A549 (cell line): Measurements from ENCODE around the gene RABGAP1. TPM values are rescaled to one million over a fixed set of nuclear protein-coding genes. Genes with fewer than 3 reads are reported as not detected.

Experiments used
- ATAC-seq, 2 experiments: fragments of 200-7000 bp in 1 of 2; fragments of >200 bp in 1 of 2; cut with Nextera tagmentation in 1 of 2; cut with Tn5 transposase in 1 of 2; 3 replicates each; pipeline versions ENCODE4 v1.8.0 to v1.9.1; 2018 to 2020; ENCODE audit warnings: mild to moderate bottlenecking in 1 of 2, moderate library complexity in 1 of 2
- CTCF ChIA-PET: fragments of 300-600 bp; sonication (Branson Sonifier 250); formaldehyde crosslinking; extraction: SDS; loops from one replicate; lab custom pipeline; 2021; ENCODE audit warnings: antibody characterized with exemption, inconsistent platforms; lab: Yijun Ruan, JAX
- POLR2A ChIA-PET: fragments of 350-600 bp; formaldehyde crosslinking; extraction: SDS; loops from one replicate; lab custom pipeline; 2021; ENCODE audit warnings: antibody characterized with exemption, inconsistent platforms; lab: Yijun Ruan, JAX
- DNase-seq, 2 experiments: peaks; one replicate each; pipeline versions ENCODE4 v3.0.0 to v3.0.0-alpha.2; 2011 to 2016; ENCODE audit warnings: low read depth in 1 of 2, low spot score in 1 of 2
- FAIRE-seq: peaks from 2 replicates; lab custom pipeline; 2011; peaks lifted over from hg19 to GRCh38; lab: Jason Lieb, UNC
- H3K27ac ChIP-seq, 2 experiments: fragments of >200 bp; sonication (Bioruptor Twin); formaldehyde crosslinking; 3 replicates each; pipeline ENCODE4 v1.5.1; 2016 to 2017
- H3K4me1 ChIP-seq: fragments of >200 bp; sonication (Bioruptor Twin); formaldehyde crosslinking; 3 replicates; pipeline ENCODE4 v1.6.1; 2016
- H3K4me2 ChIP-seq: fragments of >200 bp; sonication (Bioruptor Twin); formaldehyde crosslinking; 3 replicates; pipeline ENCODE4 v1.6.1; 2016
- H3K4me3 ChIP-seq: fragments of >200 bp; sonication (Bioruptor Twin); formaldehyde crosslinking; 3 replicates; pipeline ENCODE4 v1.5.1; 2016
- H3K9me3 ChIP-seq: fragments of >200 bp; sonication (Bioruptor Twin); formaldehyde crosslinking; 3 replicates; pipeline ENCODE4 v1.6.1; 2016
- BHLHE40 ChIP-seq: IDR thresholded peaks from 2 replicates; pipeline ENCODE4 v1.6.1; 2012; ENCODE audit warnings: low read depth, low read length, inconsistent platforms
- CBX2 ChIP-seq: fragments of 200-600 bp; sonication (generic); IDR thresholded peaks from 2 replicates; pipeline ENCODE4 v1.6.1; 2016; ENCODE audit warnings: low read depth, mild to moderate bottlenecking, borderline replicate concordance
- CEBPB ChIP-seq, 2 experiments: fragments of >200 bp in 1 of 2; sonication (Bioruptor Twin) in 1 of 2; formaldehyde crosslinking in 1 of 2; IDR thresholded peaks; 2 replicates each; pipeline ENCODE4 v1.6.1; 2012 to 2016
- CHD4 ChIP-seq: fragments of 200-600 bp; sonication (generic); IDR thresholded peaks from 2 replicates; pipeline ENCODE4 v1.6.1; 2016; ENCODE audit warnings: antibody characterized with exemption, mild to moderate bottlenecking, borderline replicate concordance
- EHF ChIP-seq: fragments of 250-450 bp; sonication (Bioruptor Pico); IDR thresholded peaks from 2 replicates; pipeline ENCODE4 v1.5.0; 2020; ENCODE audit warnings: mild to moderate bottlenecking
- EP300 ChIP-seq, 2 experiments: fragments of >200 bp; sonication (Bioruptor Twin); formaldehyde crosslinking; IDR thresholded peaks; 2 replicates in 1 of 2; 3 replicates in 1 of 2; pipeline ENCODE4 v1.6.1; 2016 to 2017
- HES2 ChIP-seq: fragments of >200 bp; sonication (Bioruptor Twin); formaldehyde crosslinking; IDR thresholded peaks from 2 replicates; pipeline ENCODE4 v1.6.1; 2016
- HEYL ChIP-seq: fragments of 250-450 bp; sonication (Bioruptor Pico); IDR thresholded peaks from 2 replicates; pipeline ENCODE4 v1.8.0; 2021; ENCODE audit warnings: mild to moderate bottlenecking, moderate library complexity
- HOXB13 ChIP-seq: fragments of 250-450 bp; sonication (Bioruptor Pico); IDR thresholded peaks from 2 replicates; pipeline ENCODE4 v1.5.0; 2020; ENCODE audit warnings: low read depth, mild to moderate bottlenecking, moderate library complexity
- JUNB ChIP-seq: fragments of >200 bp; sonication (Bioruptor Twin); formaldehyde crosslinking; IDR thresholded peaks from 2 replicates; pipeline ENCODE4 v1.6.1; 2016
- KDM1A ChIP-seq: fragments of 200-600 bp; sonication (generic); IDR thresholded peaks from 2 replicates; pipeline ENCODE4 v1.6.1; 2016; ENCODE audit warnings: low read depth, mild to moderate bottlenecking
- KDM5A ChIP-seq: fragments of 200-600 bp; sonication (generic); IDR thresholded peaks from 2 replicates; pipeline ENCODE4 v1.6.1; 2016; ENCODE audit warnings: antibody characterized with exemption, mild to moderate bottlenecking
- MAZ ChIP-seq: fragments of 150-350 bp; IDR thresholded peaks from 2 replicates; pipeline ENCODE4 v1.6.1; 2014; ENCODE audit warnings: antibody characterized with exemption, low read depth, low read length, borderline replicate concordance
- NFE2L2 ChIP-seq: fragments of 150-350 bp; conservative IDR thresholded peaks from 2 replicates; pipeline ENCODE4 v1.6.1; 2014; ENCODE audit warnings: low read length
- NPAS2 ChIP-seq: fragments of 250-450 bp; sonication (Bioruptor Pico); IDR thresholded peaks from 2 replicates; pipeline ENCODE4 v1.8.0; 2022; ENCODE audit warnings: mild to moderate bottlenecking, moderate library complexity, borderline replicate concordance
- NR3C1 ChIP-seq: fragments of >200 bp; sonication (Bioruptor Twin); formaldehyde crosslinking; IDR thresholded peaks from 3 replicates; pipeline ENCODE4 v1.6.1; 2017
- POLR2A ChIP-seq: IDR thresholded peaks from 2 replicates; pipeline ENCODE4 v1.6.1; 2012; ENCODE audit warnings: mild to moderate bottlenecking, low read length
- POLR2AphosphoS2 ChIP-seq: conservative IDR thresholded peaks from 2 replicates; pipeline ENCODE4 v1.6.1; 2012; ENCODE audit warnings: low read length, improper control_type of control experiment, inconsistent platforms
- RCOR1 ChIP-seq: fragments of 150-350 bp; IDR thresholded peaks from 2 replicates; pipeline ENCODE4 v1.6.1; 2014; ENCODE audit warnings: antibody characterized with exemption, low read length, low read depth
- RNF2 ChIP-seq: fragments of 200-600 bp; sonication (generic); IDR thresholded peaks from 2 replicates; pipeline ENCODE4 v1.6.1; 2016; ENCODE audit warnings: low read depth, mild to moderate bottlenecking, antibody characterized with exemption, moderate library complexity, borderline replicate concordance
- SMC3 ChIP-seq: fragments of >200 bp; sonication (Bioruptor Twin); formaldehyde crosslinking; IDR thresholded peaks from 3 replicates; pipeline ENCODE4 v1.6.1; 2018; ENCODE audit warnings: inconsistent platforms
- ZC3H11A ChIP-seq: fragments of 450-650 bp; IDR thresholded peaks from 2 replicates; pipeline ENCODE4 v1.6.1; 2014; ENCODE audit warnings: antibody characterized with exemption, mild to moderate bottlenecking
- ZFP36 ChIP-seq: fragments of 450-650 bp; IDR thresholded peaks from 2 replicates; pipeline ENCODE4 v1.6.1; 2014; ENCODE audit warnings: borderline replicate concordance; ENCODE audit not compliant: partially characterized antibody
- ZSCAN20 ChIP-seq: fragments of 250-450 bp; sonication (Bioruptor Pico); IDR thresholded peaks from 2 replicates; pipeline ENCODE4 v1.8.0; 2022; ENCODE audit warnings: mild to moderate bottlenecking, moderate library complexity
- WGBS: methylation state at CpG from one replicate; pipeline ENCODE4 v1.1.6; 2017; ENCODE audit errors: missing lambda C conversion rate; 5-methylcytosine and 5-hydroxymethylcytosine counted together
- polyA plus RNA-seq, 4 experiments: library from polyadenylated mRNA; depleted of rRNA in 3 of 4; stranded (reverse); fragments of >200 nt; fragmentation: RNase III in 1 of 4; extraction: RNeasy Plus Mini Kit Qiagen cat#74134 plus additional on column Dnase treatment in 1 of 4; gene quantifications; 2 replicates in 3 of 4; 3 replicates in 1 of 4; pipeline ENCODE4 v1.2.3, GENCODE V29; 2011 to 2017
- TF ChIP-seq, protein P1 (sequence below): fragments of 150-350 bp; IDR thresholded peaks from 2 replicates; pipeline ENCODE4 v1.6.1; 2014; ENCODE audit warnings: low read depth, mild to moderate bottlenecking, low read length
- TF ChIP-seq, protein P2 (sequence below): IDR thresholded peaks from 2 replicates; pipeline ENCODE4 v1.6.1; 2012

RABGAP1 gene
- polyA plus RNA-seq, 2 of the 4 experiments (the other 2 are of a cell fraction), result 17.5 to 39.9 TPM

DNA sequence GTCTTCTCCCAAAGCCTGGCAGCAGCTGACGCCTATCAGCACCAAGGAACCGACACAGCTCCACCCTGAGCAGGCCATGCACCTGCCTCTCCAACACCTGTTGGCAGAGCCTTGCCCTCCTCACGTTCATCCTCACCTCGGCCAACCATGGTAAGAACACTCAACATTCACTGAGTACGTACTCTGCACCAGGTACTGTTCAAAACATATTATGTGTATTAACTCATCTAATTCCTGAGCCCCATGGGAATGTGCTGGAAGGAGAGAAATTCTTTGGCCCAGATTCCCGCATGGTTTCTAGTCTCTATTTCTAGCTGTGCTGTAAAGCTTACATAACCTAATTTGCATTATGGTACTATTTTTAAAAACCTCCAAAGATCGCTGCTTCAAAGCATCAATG is 178.7 kb downstream of the RABGAP1 start:
- FAIRE-seq (no peak), ATAC-seq (no peak), DNase-seq (no peak)
- Histone ChIP-seq H3K4me3 (no peak overlapping the region), H3K4me1 (peaks cover 6% of the 10 kb centered on the region; the same call in 1 of the 3 replicates), H3K9me3 (no peaks in the 10 kb centered on the region), H3K27ac (no peak overlapping the region), H3K4me2 (no peak overlapping the region)
- POLR2A ChIA-PET, result no interaction called here
- CTCF ChIA-PET, result interaction anchor here (1.0 to 2.5 kb wide), 2 partner anchors 11 to 230 kb away, joined by 4 to 13 read pairs; no protein-coding TSS in a partner anchor
- no peak for TF ChIP-seq JUNB
- no peak for TF ChIP-seq HOXB13
- TF ChIP-seq ZSCAN20 (CRISPR knock-in tag), result no peak
- no peak for TF ChIP-seq CBX2
- TF ChIP-seq KDM1A, result no peak
- no peak for TF ChIP-seq CHD4
- no peak for TF ChIP-seq EHF (CRISPR knock-in tag)
- TF ChIP-seq ZC3H11A, result no peak
- no peak for TF ChIP-seq POLR2AphosphoS2
- TF ChIP-seq NR3C1, result no peak
- no peak for TF ChIP-seq NFE2L2
- no peak for TF ChIP-seq RNF2
- TF ChIP-seq KDM5A, result no peak
- TF ChIP-seq MAZ, result no peak
- no peak for TF ChIP-seq HEYL (CRISPR knock-in tag)
- TF ChIP-seq, protein P1, sequence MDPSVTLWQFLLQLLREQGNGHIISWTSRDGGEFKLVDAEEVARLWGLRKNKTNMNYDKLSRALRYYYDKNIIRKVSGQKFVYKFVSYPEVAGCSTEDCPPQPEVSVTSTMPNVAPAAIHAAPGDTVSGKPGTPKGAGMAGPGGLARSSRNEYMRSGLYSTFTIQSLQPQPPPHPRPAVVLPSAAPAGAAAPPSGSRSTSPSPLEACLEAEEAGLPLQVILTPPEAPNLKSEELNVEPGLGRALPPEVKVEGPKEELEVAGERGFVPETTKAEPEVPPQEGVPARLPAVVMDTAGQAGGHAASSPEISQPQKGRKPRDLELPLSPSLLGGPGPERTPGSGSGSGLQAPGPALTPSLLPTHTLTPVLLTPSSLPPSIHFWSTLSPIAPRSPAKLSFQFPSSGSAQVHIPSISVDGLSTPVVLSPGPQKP, result no peak
- TF ChIP-seq POLR2A, result no peak
- TF ChIP-seq EP300 (IDR thresholded peaks at IDR 0.05), result no peak
- TF ChIP-seq BHLHE40, result no peak
- TF ChIP-seq, protein P2, sequence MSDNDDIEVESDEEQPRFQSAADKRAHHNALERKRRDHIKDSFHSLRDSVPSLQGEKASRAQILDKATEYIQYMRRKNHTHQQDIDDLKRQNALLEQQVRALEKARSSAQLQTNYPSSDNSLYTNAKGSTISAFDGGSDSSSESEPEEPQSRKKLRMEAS, result no peak
- 88% methylated on average over 7 of the region's 7 CpGs for WGBS

- no peak for ATAC-seq
- TF ChIP-seq RCOR1, result no peak
- no peak for TF ChIP-seq MAZ
- no peak for TF ChIP-seq HEYL (CRISPR knock-in tag)
- TF ChIP-seq EP300 (IDR thresholded peaks at IDR 0.05), result no peak
- no peak for TF ChIP-seq POLR2AphosphoS2
- no peak for TF ChIP-seq HES2
- no peak for TF ChIP-seq CEBPB (IDR thresholded peaks at IDR 0.05)
- no peak for TF ChIP-seq SMC3
- TF ChIP-seq ZSCAN20 (CRISPR knock-in tag), result no peak
- TF ChIP-seq POLR2A, result no peak
- TF ChIP-seq, protein P2, result no peak
- no peak for FAIRE-seq
- ChIA-PET POLR2A (no interaction called here), CTCF (interaction anchor here (1.0 to 2.5 kb wide), 2 partner anchors 10 to 230 kb away, joined by 4 to 13 read pairs; no protein-coding TSS in a partner anchor)
- H3K4me1 ChIP-seq, result peaks cover 6% of the 10 kb centered on the region; the same call in 1 of the 3 replicates
- no peaks in the 10 kb centered on the region for H3K9me3 ChIP-seq
- WGBS, result 75% methylated on average over 5 of the region's 5 CpGs
- no peak overlapping the region for H3K27ac ChIP-seq
- DNase-seq, result no peak
- H3K4me2 ChIP-seq, result no peak overlapping the region
- H3K4me3 ChIP-seq, result no peak overlapping the region
Measured at GRCh38 chr9:123120131-123120530, 179.3 kb downstream of the RABGAP1 start.

- no peaks in the 10 kb centered on the region for H3K9me3 ChIP-seq
- DNase-seq (no peak), FAIRE-seq (no peak), ATAC-seq (no peak)
- no peak overlapping the region for H3K4me2 ChIP-seq
- no peak overlapping the region for H3K4me3 ChIP-seq
- ChIA-PET CTCF (interaction anchor here (0.6 to 1.2 kb wide), 5 partner anchors 9 to 339 kb away, joined by 3 to 7 read pairs (median 3); no protein-coding TSS in a partner anchor), POLR2A (no interaction called here)
- WGBS, result 84% methylated on average over 1 of the region's 1 CpG
- H3K27ac ChIP-seq, result no peak overlapping the region
- TF ChIP-seq ZFP36 (no peak), CBX2 (no peak), NPAS2 (CRISPR knock-in tag) (no peak)
- peaks cover 6% of the 10 kb centered on the region; the same call in 1 of the 3 replicates for H3K4me1 ChIP-seq
Measured at GRCh38 chr9:123120953-123121352, 180.1 kb downstream of the RABGAP1 start.
